HCT116 (cell line): Measurements from ENCODE around the gene MANEAL. TPM values are rescaled to one million over a fixed set of nuclear protein-coding genes. Genes with fewer than 3 reads are reported as not detected.

ENCODE experiments used
- ATAC-seq: fragments of 200-7000 bp; cut with Tn5 transposase; 2 replicates; pipeline ENCODE4 v1.9.1; 2020; ENCODE audit warnings: mild to moderate bottlenecking, moderate library complexity
- BruUV-seq: library from RNA; stranded (reverse); fragments of 400-500 nt; replicated peaks from 2 replicates; lab custom pipeline; 2021; lab: Mats Ljungman, UMichigan
- CTCF ChIA-PET: fragments of 300-600 bp; sonication (Branson Sonifier 250); formaldehyde crosslinking; loops from one replicate; lab custom pipeline; 2021; ENCODE audit warnings: antibody characterized with exemption; lab: Charles Lee
- POLR2A ChIA-PET: fragments of 300-600, 350-600 bp; sonication (Branson Sonifier 250); formaldehyde crosslinking; loops from one replicate; lab custom pipeline; 2021; ENCODE audit warnings: antibody characterized with exemption; lab: Charles Lee
- RAD21 ChIA-PET, 2 experiments: fragments of 300-600 bp; sonication (Branson Sonifier 250); formaldehyde crosslinking; loops; one replicate each; lab custom pipeline; 2023; ENCODE audit warnings: low total read pairs in 2 of 2; ENCODE audit not compliant: uncharacterized antibody in 2 of 2, unreplicated experiment in 2 of 2, low non-redundant PET in 1 of 2; lab: Charles Lee
- DNase-seq: peaks from one replicate; pipeline ENCODE4 v3.0.0-alpha.2; 2010; ENCODE audit warnings: low read depth, low spot score
- H2AFZ ChIP-seq: fragments of 200-600 bp; shearing (Covaris generic), sonication (generic); 2 replicates; pipeline ENCODE4 v1.6.1; 2017; ENCODE audit warnings: low read depth, mixed run types, mixed read lengths, antibody characterized with exemption, low read length; ENCODE audit not compliant: poor library complexity, severe bottlenecking
- H3K27ac ChIP-seq: 2 replicates; pipeline ENCODE4 v1.5.1; 2012; ENCODE audit warnings: low read depth, low read length
- H3K27me3 ChIP-seq: fragments of 200-600 bp; sonication (generic); 2 replicates; pipeline ENCODE4 v1.6.1; 2016; ENCODE audit warnings: mixed run types, low read length, mixed read lengths; ENCODE audit not compliant: insufficient read depth
- H3K36me3 ChIP-seq, 2 experiments: fragments of 200-500 bp in 1 of 2; fragments of 200-600 bp in 1 of 2; sonication (Bioruptor generic) in 1 of 2; sonication (generic) in 1 of 2; 2 replicates each; pipeline versions ENCODE4 v1.5.1 to v1.6.1; 2014 to 2016; ENCODE audit warnings: low read length in 2 of 2, inconsistent platforms in 1 of 2, mixed read lengths in 1 of 2, mixed run types in 1 of 2; ENCODE audit not compliant: insufficient read depth in 2 of 2, control insufficient read depth in 1 of 2
- H3K4me1 ChIP-seq, 2 experiments: fragments of 200-600 bp in 1 of 2; sonication (generic) in 1 of 2; 2 replicates each; pipeline versions ENCODE4 v1.5.1 to v1.6.1; 2012 to 2017; ENCODE audit warnings: low read length in 2 of 2, inconsistent platforms in 1 of 2, mild to moderate bottlenecking in 1 of 2, mixed read lengths in 1 of 2, mixed run types in 1 of 2, moderate library complexity in 1 of 2; ENCODE audit not compliant: insufficient read depth in 2 of 2, control insufficient read depth in 1 of 2
- H3K4me2 ChIP-seq: fragments of 200-600 bp; sonication (generic); 2 replicates; pipeline ENCODE4 v1.6.1; 2017; ENCODE audit warnings: mixed run types, low read length, mixed read lengths
- H3K4me3 ChIP-seq, 2 experiments: fragments of 200-600 bp in 1 of 2; sonication (generic) in 1 of 2; replicated peaks in 1 of 2; 2 replicates each; pipeline ENCODE4 v1.5.1; 2011 to 2016; ENCODE audit warnings: low read length in 2 of 2, control low read depth in 1 of 2, low read depth in 1 of 2, mild to moderate bottlenecking in 1 of 2, mixed read lengths in 1 of 2, mixed run types in 1 of 2
- H3K79me2 ChIP-seq: fragments of 200-600 bp; sonication (generic); 2 replicates; pipeline ENCODE4 v1.6.1; 2017; ENCODE audit warnings: mild to moderate bottlenecking, mixed run types, low read length, moderate library complexity, mixed read lengths; ENCODE audit not compliant: insufficient read depth
- H3K9ac ChIP-seq: fragments of 200-600 bp; sonication (generic); 2 replicates; pipeline ENCODE4 v1.6.1; 2016; ENCODE audit warnings: low read length, mixed read lengths
- H3K9me2 ChIP-seq: fragments of 200-600 bp; sonication (generic), shearing (Covaris generic); 2 replicates; pipeline ENCODE4 v1.6.1; 2017; ENCODE audit warnings: mixed run types, mild to moderate bottlenecking, moderate library complexity; ENCODE audit not compliant: insufficient read depth
- H3K9me3 ChIP-seq, 2 experiments: fragments of 200-500 bp in 1 of 2; fragments of 200-600 bp in 1 of 2; sonication (Bioruptor generic) in 1 of 2; sonication (generic) in 1 of 2; 2 replicates each; pipeline ENCODE4 v1.6.1; 2014 to 2017; ENCODE audit warnings: low read length in 2 of 2, mixed read lengths in 2 of 2, inconsistent platforms in 1 of 2, low read depth in 1 of 2, mild to moderate bottlenecking in 1 of 2, mixed run types in 1 of 2, moderate library complexity in 1 of 2; ENCODE audit not compliant: control insufficient read depth in 1 of 2, insufficient read depth in 1 of 2
- H4K20me1 ChIP-seq: fragments of 200-600 bp; sonication (generic), shearing (Covaris generic); 2 replicates; pipeline ENCODE4 v1.6.1; 2017; ENCODE audit warnings: mixed run types, mild to moderate bottlenecking, moderate library complexity; ENCODE audit not compliant: insufficient read depth
- ATF3 ChIP-seq: IDR thresholded peaks from 2 replicates; pipeline ENCODE4 v1.6.1; 2012
- CBX3 ChIP-seq: IDR thresholded peaks from 2 replicates; pipeline ENCODE4 v1.6.1; 2012; ENCODE audit warnings: low read depth
- CEBPB ChIP-seq: IDR thresholded peaks from 2 replicates; pipeline ENCODE4 v1.6.1; 2012; ENCODE audit warnings: low read depth
- CTCF ChIP-seq, 3 experiments: fragments of 200-600 bp in 1 of 3; sonication (generic) in 1 of 3; IDR thresholded peaks in 2 of 3; conservative IDR thresholded peaks in 1 of 3; 2 replicates each; pipeline ENCODE4 v1.5.1; 2012 to 2017; ENCODE audit warnings: low read depth in 2 of 3, low read length in 2 of 3, antibody characterized with exemption in 1 of 3, borderline replicate concordance in 1 of 3, control low read depth in 1 of 3, mild to moderate bottlenecking in 1 of 3, mixed read lengths in 1 of 3, mixed run types in 1 of 3, moderate library complexity in 1 of 3; ENCODE audit not compliant: insufficient read depth in 1 of 3
- EGR1 ChIP-seq: IDR thresholded peaks from 2 replicates; pipeline ENCODE4 v1.6.1; 2012; ENCODE audit warnings: low read depth
- EZH2phosphoT487 ChIP-seq: fragments of 200-600 bp; IDR thresholded peaks from 2 replicates; pipeline ENCODE4 v1.6.1; 2018; ENCODE audit warnings: antibody characterized with exemption, borderline replicate concordance
- FOSL1 ChIP-seq: IDR thresholded peaks from 2 replicates; pipeline ENCODE4 v1.6.1; 2012; ENCODE audit warnings: low read depth
- JUND ChIP-seq: IDR thresholded peaks from 2 replicates; pipeline ENCODE4 v1.6.1; 2012
- MAX ChIP-seq: IDR thresholded peaks from 2 replicates; pipeline ENCODE4 v1.6.1; 2012
- POLR2A ChIP-seq: IDR thresholded peaks from 2 replicates; pipeline ENCODE4 v1.7.0; 2011; ENCODE audit warnings: borderline replicate concordance; ENCODE audit not compliant: insufficient read depth, insufficient read length; ENCODE audit errors: extremely low read depth
- POLR2AphosphoS5 ChIP-seq: IDR thresholded peaks from 2 replicates; pipeline ENCODE4 v1.6.1; 2011; ENCODE audit warnings: mild to moderate bottlenecking, low read depth, low read length, moderate library complexity
- RAD21 ChIP-seq: IDR thresholded peaks from 2 replicates; pipeline ENCODE4 v1.6.1; 2012; ENCODE audit warnings: low read depth, mild to moderate bottlenecking
- REST ChIP-seq: IDR thresholded peaks from 2 replicates; pipeline ENCODE4 v1.6.1; 2012; ENCODE audit warnings: low read depth
- SIN3A ChIP-seq: IDR thresholded peaks from 2 replicates; pipeline ENCODE4 v1.6.1; 2012; ENCODE audit warnings: low read depth
- TCF7L2 ChIP-seq: IDR thresholded peaks from 2 replicates; pipeline ENCODE4 v1.7.0; 2011; ENCODE audit warnings: borderline replicate concordance, inconsistent platforms; ENCODE audit not compliant: insufficient read depth, insufficient read length; ENCODE audit errors: extremely low read depth
- ZFX ChIP-seq: fragments of 450-650 bp; IDR thresholded peaks from 2 replicates; pipeline ENCODE4 v1.6.1; 2017
- ZNF274 ChIP-seq: fragments of 200-500 bp; sonication (Bioruptor generic); IDR thresholded peaks from 2 replicates; pipeline ENCODE4 v1.6.1; 2014; ENCODE audit warnings: mild to moderate bottlenecking, low read depth, low read length, inconsistent platforms
- intact Hi-C: fragments of 100-400 bp; cut with micrococcal nuclease; formaldehyde crosslinking; loops from 2 replicates; pipeline ENCODE4 v1.10.0; 2022
- total RNA-seq: library from RNA; stranded (reverse); gene quantifications from one replicate; pipeline ENCODE4 v1.2.1, GENCODE V29; 2021; ENCODE audit not compliant: unreplicated experiment

MANEAL gene
- total RNA-seq, 1 experiment from 2014 or later: 17.3 TPM

- TF ChIP-seq ATF3: no peak
- TF ChIP-seq CBX3: no peak
- no peak for TF ChIP-seq CTCF (IDR thresholded peaks at IDR 0.05 in 2 of 3, conservative IDR thresholded peaks at IDR 0.05 in 1 of 3; ENCODE audit: borderline replicate concordance in 1 of 3, insufficient read depth in 1 of 3, low read depth in 2 of 3, low read length in 2 of 3)
- TF ChIP-seq RAD21: no peak
- no peak for TF ChIP-seq EZH2phosphoT487
These were observed 37.6 kb upstream of the MANEAL start (continued) for GRCh38 chr1:37755951-37756560.

GRCh38 chr1:37759451-37759850 is 34.2 kb upstream of the MANEAL start:
- no TSS peak for BruUV-seq
- intact Hi-C loops: no loop called here
- DNase-seq (no peak), ATAC-seq (no peak)
- Histone ChIP-seq H3K9me2 (no peaks in the 10 kb centered on the region), H3K9ac (no peak overlapping the region), H3K9me3 (no peaks in the 10 kb centered on the region), H3K27ac (no peak overlapping the region), H3K79me2 (no peaks in the 10 kb centered on the region), H4K20me1 (no peaks in the 10 kb centered on the region), H3K27me3 (peaks cover 28% of the 10 kb centered on the region), H2AFZ (no peak overlapping the region), H3K4me1 (peaks cover 5 to 10% of the 10 kb centered on the region in 2 experiments; a peak in 3 of 4 replicates), H3K36me3 (no peaks in the 10 kb centered on the region), H3K4me2 (no peak overlapping the region), H3K4me3 (no peak overlapping the region)
- CTCF ChIA-PET: no interaction called here
- POLR2A ChIA-PET: no interaction called here
- RAD21 ChIA-PET: no interaction called here
- TF ChIP-seq SIN3A (no peak), CBX3 (no peak), CEBPB (no peak), JUND (no peak), TCF7L2 (no peak), POLR2AphosphoS5 (no peak), FOSL1 (no peak), EGR1 (no peak), ATF3 (no peak), ZNF274 (no peak), POLR2A (no peak), ZFX (no peak), REST (no peak), CTCF (IDR thresholded peaks at IDR 0.05 in 2 of 3, conservative IDR thresholded peaks at IDR 0.05 in 1 of 3; ENCODE audit: borderline replicate concordance in 1 of 3, insufficient read depth in 1 of 3, low read depth in 2 of 3, low read length in 2 of 3) (no peak), MAX (no peak)
